HPDE6-E6E7 (cell line): ENCODE measurements around the gene PRM2.

Experiments
- DNase-seq: peaks from one replicate; pipeline ENCODE4 v3.0.0; 2011; ENCODE audit warnings: missing footprints; ENCODE audit errors: extremely low spot score

The PRM2 gene

GRCh38 chr16:11260596-11260966 is 15.7 kb downstream of the PRM2 start:
- no peak for DNase-seq

GRCh38 chr16:11259655-11260595 is 16.4 kb downstream of the PRM2 start:
- DNase-seq, result no peak

- DNase-seq, result no peak
Observed at GRCh38 chr16:11258553-11259492, 17.5 kb downstream of the PRM2 start.

GRCh38 chr16:11257131-11257938 is 18.9 kb downstream of the PRM2 start:
- peak; percentile 84 for DNase-seq

- no peak for DNase-seq
Observed at GRCh38 chr16:11256661-11257130, 19.6 kb downstream of the PRM2 start.

GRCh38 chr16:11255737-11256660 is 20.3 kb downstream of the PRM2 start, which contains the start of gene SOCS1:
Gene SOCS1, minus strand, starts transcription at chr16:11256204. Its CDS starts 726 bp downstream, at chr16:11255478.
- DNase-seq, result peak; percentile 74

- DNase-seq, result no peak
Observed at GRCh38 chr16:11254913-11255736, 21.2 kb downstream of the PRM2 start.

GRCh38 chr16:11253995-11254912 is 22.0 kb downstream of the PRM2 start:
- no peak for DNase-seq

GRCh38 chr16:11253009-11253994 is 23.0 kb downstream of the PRM2 start:
- DNase-seq, result no peak

- no peak for DNase-seq
Observed at GRCh38 chr16:11252482-11252931, 23.8 kb downstream of the PRM2 start.

GRCh38 chr16:11251525-11252481 is 24.5 kb downstream of the PRM2 start:
- no peak for DNase-seq

GRCh38 chr16:11250786-11251524 is 25.3 kb downstream of the PRM2 start:
- no peak for DNase-seq

- no peak for DNase-seq
Observed at GRCh38 chr16:11250091-11250785, 26.0 kb downstream of the PRM2 start.
